ENCODE results near the gene IRAK4. TPM values are rescaled to one million over a fixed set of nuclear protein-coding genes. Genes with fewer than 3 reads are reported as not detected.

The IRAK4 gene
- total and polyA plus RNA-seq, 12 donors, result 3.6 to 8.1 (median 4.1) TPM

GRCh38 chr12:43807386-43807785, 48.6 kb downstream of the IRAK4 start:
- TF ChIP-seq CTCF (IDR thresholded peaks at IDR 0.05), result no peak
- H3K4me3 ChIP-seq, result no peak overlapping the region
- H3K36me3 ChIP-seq, result peaks cover 0 to 20% (median 0%) of the 10 kb centered on the region in 9 donors
- peaks cover 0 to 46% (median 24%) of the 10 kb centered on the region in 9 donors for H3K4me1 ChIP-seq
- intact Hi-C loops (cut with DNase I), result loop anchor here in 6 of 10 donors (2.0 to 10.0 kb wide), 6 partner anchors 27 to 77 kb away; partner anchors contain the start of genes IRAK4 (in 3 of the 6) and PUS7L (in 3 of the 6)
- no peaks in the 10 kb centered on the region for H3K27me3 ChIP-seq
- WGBS, 2 donors, result 87 to 95% methylated on average over 3 of the region's 3 CpGs
- peak overlapping the region in 6 of 10 donors; percentile 94 to 99 (median 98) for H3K27ac ChIP-seq
- DNase-seq, result no peak
- no peaks in the 10 kb centered on the region for H3K9me3 ChIP-seq
- no peak for ATAC-seq

- 90% methylated on average over 2 of the region's 2 CpGs for WGBS, 2 donors
- Histone ChIP-seq H3K27me3 (peaks cover 0 to 3% (median 0%) of the 10 kb centered on the region in 7 donors), H3K4me3 (no peak overlapping the region), H3K27ac (no peak overlapping the region), H3K4me1 (peaks cover 0 to 13% (median under 1%) of the 10 kb centered on the region in 9 donors), H3K9me3 (no peaks in the 10 kb centered on the region), H3K36me3 (no peaks in the 10 kb centered on the region)
- no peak for DNase-seq
- intact Hi-C loops (cut with DNase I), result no loop called here
- TF ChIP-seq CTCF (IDR thresholded peaks at IDR 0.05), result no peak
- no peak for ATAC-seq
Measured at GRCh38 chr12:43812057-43812456, 53.3 kb downstream of the IRAK4 start.

GRCh38 chr12:43812926-43813325, 54.2 kb downstream of the IRAK4 start:
- Histone ChIP-seq H3K4me1 (peaks cover 0 to 4% (median 0%) of the 10 kb centered on the region in 9 donors), H3K27me3 (peaks cover 0 to 3% (median 0%) of the 10 kb centered on the region in 7 donors), H3K4me3 (no peak overlapping the region), H3K9me3 (no peaks in the 10 kb centered on the region), H3K36me3 (no peaks in the 10 kb centered on the region), H3K27ac (no peak overlapping the region)
- intact Hi-C loops (cut with DNase I), result no loop called here
- TF ChIP-seq CTCF (IDR thresholded peaks at IDR 0.05), result no peak
- WGBS, 2 donors, result 88 to 97% methylated on average over 3 to 4 of the region's 4 CpGs
- no peak for DNase-seq
- no peak for ATAC-seq

- Histone ChIP-seq H3K9me3 (no peaks in the 10 kb centered on the region), H3K36me3 (no peaks in the 10 kb centered on the region), H3K4me1 (no peaks in the 10 kb centered on the region), H3K27ac (no peak overlapping the region), H3K27me3 (peaks cover 0 to 3% (median 0%) of the 10 kb centered on the region in 7 donors), H3K4me3 (no peak overlapping the region)
- DNase-seq (no peak), ATAC-seq (no peak)
- TF ChIP-seq CTCF (IDR thresholded peaks at IDR 0.05), result no peak
- WGBS, 2 donors, result 75 to 85% methylated on average over 3 of the region's 3 CpGs
- intact Hi-C loops (cut with DNase I), result no loop called here
Measured at GRCh38 chr12:43815416-43815815, 56.7 kb downstream of the IRAK4 start.

Measured in heart right ventricle (tissue), 16 donors.